Stimulated activated CD4-positive, alpha-beta T cell treated with anti-CD3 and anti-CD28 coated beads, TNF-alpha, amount 100 ng/mL, for 1 hour (primary cell): Measurements from ENCODE around the gene ADI1.

ENCODE experiments used
- DNase-seq, 3 donors: peaks; one replicate each; pipeline ENCODE4 v3.0.0-alpha.2; 2020; ENCODE audit warnings: low read depth in 3 of 3, low spot score in 1 of 3

Gene ADI1

DNA sequence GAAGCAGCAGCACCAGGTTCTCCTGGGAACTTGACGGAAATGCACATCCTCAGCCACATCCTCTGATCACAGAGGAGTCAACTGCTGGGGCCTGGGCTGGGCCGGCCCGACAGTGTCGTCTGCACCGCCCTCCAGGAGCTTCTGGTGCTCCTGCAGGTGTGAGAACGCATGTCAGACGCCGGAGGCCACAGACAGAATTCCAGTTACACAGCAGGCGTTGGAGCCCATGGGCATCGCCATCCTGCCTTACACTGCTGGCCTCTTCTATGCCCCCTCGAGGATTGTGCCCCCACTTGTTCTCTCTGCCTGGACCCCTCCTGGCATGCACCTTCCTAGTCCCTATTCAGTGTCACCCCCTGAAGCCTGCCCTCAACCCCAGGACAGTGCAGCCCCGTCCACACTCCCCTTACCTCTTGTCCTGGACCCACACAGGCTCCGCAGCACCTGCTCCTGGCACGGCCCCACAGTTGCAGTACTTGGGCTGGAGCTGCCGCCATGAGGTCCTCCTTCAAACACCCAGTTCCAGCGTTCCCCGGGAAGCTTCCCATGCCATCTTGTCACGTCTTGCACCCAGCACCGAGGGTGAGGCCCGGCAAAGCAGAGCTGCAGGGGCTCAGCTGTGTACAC lies 37.5 kb downstream of the ADI1 start:
- no peak for DNase-seq

DNA sequence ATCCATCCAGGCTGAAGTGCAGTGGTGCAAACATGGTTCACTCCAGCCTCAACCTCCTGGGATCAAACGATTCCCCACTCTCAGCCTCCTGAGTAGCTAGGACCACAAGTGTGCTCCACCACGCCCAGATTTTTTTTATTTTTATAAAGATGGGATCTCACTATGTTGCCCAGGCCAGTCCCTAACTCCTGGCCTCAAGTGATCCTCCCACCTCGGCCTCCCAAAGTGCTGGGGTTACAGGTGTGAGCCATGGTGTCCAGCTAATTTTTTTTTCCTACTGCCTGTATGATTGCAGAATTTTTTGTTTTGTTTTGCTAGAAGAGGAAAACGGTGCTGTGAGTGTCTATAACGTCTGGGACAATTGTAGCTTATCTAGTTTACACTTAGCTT lies 38.3 kb downstream of the ADI1 start:
- DNase-seq, result no peak

DNA sequence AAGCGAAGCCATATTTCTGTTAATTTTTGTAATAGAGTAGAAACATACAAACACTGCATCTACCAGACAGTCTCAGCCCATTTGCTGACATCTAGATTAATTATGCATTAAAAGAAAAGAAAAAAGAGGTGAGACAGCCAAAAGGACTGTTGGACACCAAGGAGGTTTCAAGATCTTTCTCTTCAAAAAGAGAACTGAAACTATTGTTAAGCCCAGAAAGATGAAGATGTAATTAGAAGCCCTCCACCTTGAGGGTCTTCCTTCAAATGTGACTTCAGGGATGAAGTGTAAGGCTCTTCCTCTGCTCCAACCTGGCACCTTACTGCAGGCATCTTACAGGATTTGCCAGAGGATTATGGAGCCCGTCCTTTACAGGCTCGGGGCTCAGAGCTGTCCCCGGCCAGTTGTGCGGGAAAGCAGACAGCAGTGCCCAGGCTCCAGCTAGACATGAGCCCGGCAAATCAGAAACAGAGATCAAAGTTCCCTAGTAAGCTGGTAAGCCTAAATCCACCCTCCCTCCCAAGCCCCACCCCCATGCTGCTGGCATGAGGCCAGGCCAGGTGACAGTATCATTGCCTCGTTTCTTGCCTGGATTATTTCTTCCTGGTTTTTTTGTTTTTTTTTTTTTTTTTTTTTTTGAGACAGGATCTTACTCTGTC lies 38.9 kb downstream of the ADI1 start:
- DNase-seq, result no peak

DNA sequence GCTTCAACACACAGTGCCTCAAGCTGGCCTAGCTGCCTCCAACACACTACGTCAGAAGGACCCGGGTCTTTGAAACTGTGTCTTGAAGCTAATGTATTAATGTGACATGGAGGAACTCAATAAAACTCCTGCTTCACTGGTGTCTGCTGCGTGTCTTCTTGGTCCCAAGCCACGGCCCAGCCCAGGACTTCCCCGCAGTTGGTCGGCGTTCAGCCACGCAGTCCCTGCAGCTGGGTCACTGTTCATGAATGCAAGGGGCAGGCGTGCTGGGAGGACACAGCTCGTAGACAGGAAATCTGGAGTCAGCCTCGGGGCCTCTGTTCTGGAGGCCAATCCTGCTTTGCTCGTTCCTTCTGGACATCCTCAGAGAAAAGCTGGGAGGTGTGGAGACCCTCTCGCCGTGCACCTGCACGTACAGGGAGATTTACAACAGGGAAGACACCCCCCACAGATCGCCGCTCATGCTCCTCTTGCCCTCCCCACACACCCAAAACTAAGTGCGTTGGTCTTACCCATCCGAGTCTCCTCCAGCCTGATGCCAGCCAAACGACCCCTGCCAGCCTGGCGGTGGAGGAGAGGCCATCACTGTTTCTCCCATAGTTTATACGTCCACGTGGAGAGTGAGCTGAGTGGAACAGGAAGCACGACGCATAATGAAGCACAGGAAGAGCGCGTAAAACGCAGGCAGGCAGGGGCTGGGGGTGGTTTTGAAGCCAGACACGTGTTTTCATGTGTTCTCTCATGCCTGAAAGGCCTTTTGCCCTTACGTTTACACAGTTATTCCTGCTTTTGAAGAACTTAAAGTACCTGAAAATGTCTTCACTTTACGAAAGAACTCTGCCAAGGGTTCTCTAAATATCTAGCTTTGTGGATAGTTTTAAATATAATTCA lies 39.7 kb downstream of the ADI1 start:
- no peak for DNase-seq

DNA sequence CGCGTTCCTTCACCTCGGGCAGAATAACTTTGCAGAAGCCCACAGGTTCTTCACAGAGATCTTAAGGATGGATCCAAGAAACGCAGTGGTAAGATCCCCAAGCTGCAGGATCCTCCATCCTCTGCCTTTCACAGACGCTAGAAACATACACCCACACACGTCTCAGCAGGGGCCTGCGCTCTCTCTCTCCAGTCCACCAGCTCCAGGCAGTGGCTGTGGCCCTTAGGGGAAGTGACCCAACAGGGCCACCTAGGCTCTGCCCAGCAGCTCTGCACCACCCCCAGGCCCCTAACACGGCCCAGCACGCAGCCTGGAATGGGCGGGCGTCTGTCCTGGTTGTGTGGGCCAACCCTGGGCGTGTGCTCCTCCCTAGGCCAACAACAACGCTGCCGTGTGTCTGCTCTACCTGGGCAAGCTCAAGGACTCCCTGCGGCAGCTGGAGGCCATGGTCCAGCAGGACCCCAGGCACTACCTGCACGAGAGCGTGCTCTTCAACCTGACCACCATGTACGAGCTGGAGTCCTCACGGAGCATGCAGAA lies 40.4 kb downstream of the ADI1 start:
- DNase-seq, result no peak

DNA sequence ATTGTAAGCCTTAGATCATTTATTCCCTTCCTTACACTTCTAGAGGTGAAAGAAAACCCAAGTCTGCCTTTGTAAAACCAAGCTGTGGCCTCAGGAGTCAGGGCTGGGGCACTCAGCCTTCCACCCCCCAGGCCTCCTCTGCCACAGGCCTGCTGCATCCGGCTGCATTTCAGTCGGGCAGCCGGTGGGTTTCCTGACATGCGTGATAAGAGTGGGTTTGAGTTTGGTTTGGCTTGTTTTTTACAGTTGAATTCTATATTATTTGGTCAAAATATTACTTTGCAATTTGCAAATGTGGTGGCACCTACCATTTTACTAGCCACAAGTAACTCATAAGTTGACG lies 42.4 kb downstream of the ADI1 start:
- no peak for DNase-seq

DNA sequence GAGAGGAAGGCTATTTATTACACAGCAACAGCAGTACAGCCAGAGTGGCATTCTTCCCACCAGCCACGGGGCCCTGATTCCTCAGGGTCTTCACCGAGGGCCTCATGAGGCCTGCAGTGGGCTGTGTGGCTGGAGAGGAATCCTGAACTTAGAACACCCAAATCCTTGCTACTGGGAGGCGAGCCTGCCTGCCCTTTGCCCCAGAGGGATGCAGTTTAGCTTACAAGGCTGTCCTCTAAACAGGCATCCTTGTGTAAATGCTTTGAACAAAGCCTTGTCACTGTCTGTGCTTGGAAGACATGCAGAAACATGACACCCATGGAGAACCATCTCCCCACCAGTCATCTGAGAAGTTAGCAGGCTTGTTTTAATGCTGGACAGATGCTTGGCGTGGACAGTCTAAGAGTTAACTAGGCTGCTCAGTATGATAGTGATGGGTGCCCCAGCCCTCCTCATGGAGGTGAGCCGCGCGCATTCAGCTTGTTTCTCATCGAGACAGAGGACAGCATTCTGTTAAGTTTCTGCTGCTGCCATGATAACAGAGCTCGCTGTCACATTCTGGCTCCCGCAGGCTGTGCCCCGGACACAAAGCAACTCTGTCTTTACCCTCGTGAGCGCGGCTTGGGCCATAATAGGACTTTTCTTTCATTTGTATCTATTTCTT lies 42.9 kb downstream of the ADI1 start:
- DNase-seq, result no peak

DNA sequence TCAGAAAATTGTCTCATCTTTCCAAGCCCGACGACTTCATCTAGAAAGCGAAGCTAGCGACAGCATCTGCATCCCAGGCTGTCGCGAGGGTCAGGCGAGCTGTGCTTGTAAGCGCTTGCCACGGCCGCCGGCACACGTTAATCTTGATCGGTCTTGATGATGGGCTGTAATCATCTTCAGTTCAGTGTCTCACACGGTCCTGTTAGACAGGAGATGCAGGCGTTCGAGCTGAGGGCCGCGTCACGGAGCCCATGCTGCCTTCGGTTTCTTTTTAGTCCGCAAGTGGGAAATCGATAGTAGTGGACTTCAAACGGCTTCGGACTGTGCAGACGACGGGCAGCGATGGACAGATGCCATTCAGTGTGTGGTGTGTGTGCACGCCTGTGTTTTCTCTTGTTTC lies 43.6 kb downstream of the ADI1 start:
- DNase-seq, result no peak

DNA sequence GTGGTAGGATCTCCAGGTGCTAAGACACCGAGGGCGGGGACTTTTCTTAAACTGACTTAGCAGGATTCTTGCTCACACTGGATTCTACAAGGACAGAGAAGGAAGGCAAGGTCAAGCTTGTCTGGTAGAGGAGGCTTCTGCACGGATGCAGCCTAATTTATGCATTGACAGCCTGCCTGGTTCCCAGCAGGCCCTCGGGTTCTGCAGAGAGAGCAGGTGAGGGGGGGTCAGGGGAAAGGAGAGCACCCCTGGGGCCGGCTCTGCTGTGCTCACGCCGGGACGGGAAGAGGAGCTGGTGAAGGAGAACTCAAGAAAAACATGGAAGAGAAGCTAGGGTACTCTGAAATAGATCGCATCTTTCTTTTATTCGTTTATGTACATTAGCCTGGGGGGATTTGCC lies 46.4 kb downstream of the ADI1 start:
- no peak for DNase-seq

DNA sequence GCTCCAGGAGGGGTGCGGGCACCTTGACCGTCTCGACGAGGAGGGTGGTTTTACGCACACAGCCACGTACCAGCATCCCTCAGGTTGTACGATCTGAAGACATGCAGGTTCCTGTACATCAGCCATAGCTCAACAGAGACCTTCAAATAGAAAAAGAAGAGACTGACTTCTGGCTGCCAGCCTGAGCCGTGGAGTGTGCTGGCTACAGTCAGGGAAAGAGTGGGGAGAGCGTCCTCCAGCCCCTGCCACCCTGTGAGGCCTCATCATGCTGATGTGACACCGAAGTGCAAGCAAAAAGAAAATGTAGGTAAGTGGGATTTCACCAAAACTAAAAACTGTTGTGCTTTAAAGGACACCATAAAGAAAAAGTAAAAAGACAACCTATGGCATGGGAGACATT lies 47.0 kb downstream of the ADI1 start:
- DNase-seq, result no peak

DNA sequence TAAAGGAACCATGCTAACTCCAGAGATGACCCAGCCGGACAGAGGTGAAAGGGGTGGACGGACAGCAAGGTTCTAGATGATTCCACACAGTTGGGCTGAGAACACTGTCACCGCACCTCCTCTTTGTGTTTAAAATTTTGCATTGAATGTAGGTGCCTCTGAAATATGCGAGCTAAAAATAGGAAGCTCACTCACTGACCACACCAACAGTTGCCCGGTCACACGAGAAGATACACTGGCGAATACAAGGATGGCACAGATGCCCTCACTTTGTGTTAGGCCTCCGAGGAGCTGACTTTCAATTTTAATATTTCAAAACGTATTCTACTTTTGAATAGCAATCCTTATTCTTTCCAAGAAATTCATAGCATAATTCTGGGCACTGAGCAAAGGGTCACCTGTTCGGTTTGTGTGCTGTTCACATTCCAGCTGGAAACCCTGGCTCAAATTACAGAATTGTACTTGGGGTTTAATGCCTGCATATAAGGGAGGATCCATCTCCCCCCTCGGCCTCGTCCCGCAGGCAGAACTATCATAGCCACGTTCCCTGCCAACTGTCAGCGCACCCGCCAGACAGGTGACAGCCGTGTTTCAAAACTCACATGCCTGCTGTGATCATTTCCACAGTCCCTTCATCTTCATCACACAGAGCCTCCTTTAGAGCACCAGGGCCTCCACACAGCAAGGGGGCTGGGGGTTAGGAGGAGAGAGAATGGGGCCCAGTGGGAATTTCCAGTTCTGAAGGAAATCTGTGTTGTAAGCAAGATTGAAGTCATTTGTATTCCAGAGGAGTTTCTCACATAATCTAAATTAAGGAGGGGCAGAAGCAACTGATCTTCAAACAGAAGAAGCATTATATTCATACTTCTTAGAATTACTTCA lies 48.2 kb downstream of the ADI1 start:
- no peak for DNase-seq

DNA sequence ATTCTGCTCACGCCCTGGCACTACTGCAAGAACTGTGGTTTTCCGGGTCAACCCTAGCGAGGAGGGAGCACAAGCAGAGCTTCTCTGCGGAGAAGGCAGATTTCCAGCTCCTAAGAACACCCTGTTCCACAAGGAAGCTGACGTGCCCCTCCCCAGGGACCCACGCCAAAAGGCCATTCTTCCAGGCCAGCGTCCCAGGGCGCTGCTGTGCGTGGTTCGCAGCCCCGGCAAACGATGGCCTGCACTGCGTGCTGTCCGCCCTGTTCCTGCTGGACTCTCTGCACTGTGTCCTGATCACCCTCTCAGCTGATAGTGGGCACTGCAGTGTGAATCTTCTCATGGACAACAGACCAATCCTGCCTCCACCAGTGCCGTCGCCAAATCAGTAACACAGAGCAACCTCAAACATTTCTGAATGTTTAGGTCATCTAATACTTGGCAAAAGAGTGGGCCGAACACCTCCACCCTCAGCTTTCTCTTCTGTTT lies 49.1 kb downstream of the ADI1 start:
- no peak for DNase-seq

DNA sequence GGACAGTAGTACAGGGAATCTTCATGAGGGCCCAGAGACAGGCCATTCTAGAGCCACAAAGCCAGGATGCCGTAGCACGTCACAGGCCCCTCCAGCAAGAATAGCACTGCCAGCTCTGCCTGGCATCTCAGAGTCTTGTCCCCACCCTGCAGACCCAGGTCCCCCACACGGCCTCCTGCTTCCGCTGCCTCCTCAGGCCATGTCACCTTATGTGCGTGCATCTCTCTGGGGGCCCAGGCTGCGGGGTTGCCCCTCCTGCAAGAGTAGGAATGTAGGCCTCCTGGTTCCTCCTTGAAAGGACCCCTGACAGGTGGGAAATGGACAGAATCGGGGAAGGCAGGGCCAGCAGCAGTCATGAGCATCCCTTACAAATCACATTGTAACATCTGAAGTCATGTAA lies 49.8 kb downstream of the ADI1 start:
- no peak for DNase-seq

DNA sequence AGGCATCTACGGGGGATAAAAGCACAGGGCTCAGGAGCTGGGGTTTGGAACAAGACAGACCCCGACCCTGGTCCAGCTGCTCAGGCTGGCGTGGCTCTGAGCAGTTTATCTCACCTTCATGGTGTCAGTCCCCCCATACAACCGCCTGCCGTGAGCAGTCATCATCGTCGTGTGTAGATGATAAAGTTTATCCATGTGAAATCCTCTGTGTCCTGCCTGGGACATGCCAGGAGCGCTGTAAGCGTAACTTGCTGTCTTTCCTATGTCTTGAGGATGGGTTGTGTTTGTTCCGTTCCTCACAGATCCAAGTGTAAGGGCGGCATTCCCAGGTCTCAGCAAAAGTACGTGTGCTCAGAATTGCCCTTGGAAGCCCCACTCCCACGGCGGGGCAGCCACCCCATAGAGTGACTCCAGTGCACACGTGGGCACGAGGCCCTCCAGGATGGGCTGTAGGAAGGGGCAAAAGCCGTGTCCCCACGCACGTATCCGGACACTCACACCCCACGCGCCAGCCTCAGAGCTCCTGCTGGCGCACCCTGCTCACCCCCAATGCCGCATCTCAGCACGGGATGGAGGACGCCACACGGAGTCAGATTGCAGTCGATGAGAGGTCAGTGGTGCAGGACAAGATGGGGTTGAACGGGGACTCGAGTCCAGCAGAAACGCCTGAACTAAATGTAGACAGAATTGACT lies 50.9 kb downstream of the ADI1 start:
- no peak for DNase-seq

DNA sequence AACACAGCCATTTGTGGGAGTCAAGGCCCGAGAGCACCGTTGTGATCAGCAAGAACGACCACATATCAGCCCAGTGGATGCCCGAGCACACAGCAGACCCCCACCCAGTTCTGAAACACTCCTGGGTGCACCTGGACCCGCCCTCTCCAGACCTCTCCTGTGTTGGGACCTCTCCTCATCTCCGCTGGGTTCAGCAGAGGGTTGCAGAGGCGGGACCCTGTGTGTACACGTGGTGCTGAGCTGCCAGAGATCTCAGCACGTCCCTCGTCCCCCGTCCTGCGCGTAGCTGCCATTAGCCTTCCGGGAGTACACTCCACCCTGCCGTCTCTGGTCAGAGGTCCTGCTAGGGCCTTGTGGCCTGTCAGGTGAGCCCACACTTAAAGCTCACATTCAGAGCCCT lies 51.7 kb downstream of the ADI1 start:
- DNase-seq, result no peak

DNA sequence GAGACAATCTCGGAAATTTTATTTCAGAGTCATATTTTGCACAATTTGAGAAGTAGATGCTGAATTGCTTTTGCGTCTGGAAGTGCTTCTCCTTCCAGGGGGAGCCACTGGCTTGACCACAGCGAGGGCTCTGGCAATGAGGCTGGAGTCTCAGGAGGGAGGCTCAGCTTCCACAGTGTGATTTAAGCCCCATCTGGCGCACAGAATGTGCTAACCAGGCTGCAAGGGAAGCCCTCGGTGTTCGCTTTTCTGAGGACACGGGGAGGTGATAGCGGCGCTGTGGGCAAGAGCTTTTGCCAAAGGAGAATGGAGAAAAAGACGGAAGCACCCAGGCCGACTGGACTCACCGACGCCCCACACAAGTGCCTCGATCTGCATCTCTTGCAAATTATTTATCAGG lies 52.4 kb downstream of the ADI1 start:
- DNase-seq, result no peak

DNA sequence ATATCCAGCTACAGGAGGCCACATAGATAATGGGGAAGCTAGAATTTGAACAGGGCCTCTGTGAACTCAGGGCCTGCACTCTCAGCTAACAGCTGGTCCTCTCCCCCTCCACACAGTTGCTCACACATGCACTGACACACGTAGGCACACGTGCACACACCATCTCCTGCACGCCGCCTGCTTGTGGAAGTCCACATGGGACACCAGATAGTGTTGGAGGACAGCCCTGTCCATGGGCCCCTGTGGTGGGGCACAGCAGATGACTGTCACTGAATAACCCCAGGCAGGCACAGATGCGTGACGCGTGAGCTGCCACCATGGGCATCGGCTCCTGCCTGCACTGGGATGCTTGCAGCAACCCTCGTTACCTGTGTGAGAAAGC lies 52.9 kb downstream of the ADI1 start:
- DNase-seq, result no peak

DNA sequence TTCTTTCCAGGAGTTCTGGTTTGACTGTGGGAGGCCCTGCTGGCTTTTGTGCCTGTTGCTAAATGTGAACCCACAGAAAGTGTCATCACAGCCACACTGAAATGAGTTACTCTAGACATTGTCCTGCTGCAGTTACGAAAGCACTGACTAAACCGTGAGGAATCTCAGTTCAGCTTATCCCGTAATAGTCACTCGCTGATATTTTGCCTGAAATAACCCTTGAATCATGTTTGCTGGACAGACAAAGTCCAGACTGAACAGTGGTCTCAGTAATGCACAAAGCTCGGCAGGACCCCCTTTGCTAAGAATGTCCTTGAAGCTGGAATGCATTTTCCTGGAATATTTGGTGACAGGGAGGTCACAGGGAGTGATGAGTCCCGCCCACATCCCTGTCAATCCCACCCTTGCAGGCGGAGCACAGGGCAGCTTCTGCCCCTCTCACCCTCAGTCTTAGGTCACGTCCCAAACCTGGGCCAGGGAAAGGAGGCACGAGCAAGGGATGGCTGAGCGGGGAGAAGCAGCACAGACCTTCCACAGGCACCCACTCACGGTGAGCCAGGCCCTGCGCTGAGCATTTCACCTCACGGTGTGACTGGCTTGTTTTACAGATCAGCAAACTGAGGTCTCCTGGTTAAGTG lies 53.4 kb downstream of the ADI1 start:
- DNase-seq, result no peak

DNA sequence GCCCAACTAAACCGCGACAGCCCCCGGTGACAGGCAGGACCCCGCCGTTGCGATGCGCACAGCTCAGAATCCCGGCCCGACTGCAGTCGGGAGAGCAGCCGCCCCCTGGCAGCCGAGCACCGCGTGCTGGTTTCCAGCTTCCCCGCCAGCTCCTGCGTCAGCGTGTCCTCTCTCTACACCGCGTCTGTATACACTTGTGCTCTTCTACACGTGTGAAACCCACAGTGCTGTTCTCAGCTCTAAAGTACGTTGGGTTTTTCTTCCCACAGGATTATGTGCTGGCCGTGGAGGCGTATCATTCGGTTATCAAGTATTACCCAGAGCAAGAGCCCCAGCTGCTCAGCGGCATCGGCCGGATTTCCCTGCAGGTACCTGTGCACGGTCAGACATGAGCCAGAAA lies 54.0 kb downstream of the ADI1 start:
- no peak for DNase-seq
